Progenitor cell of endocrine pancreas (in vitro differentiated cells): ENCODE data around the gene CEP290. TPM values are rescaled to one million over a fixed set of nuclear protein-coding genes. Genes with fewer than 3 reads are reported as not detected.

Experiments used
- DNase-seq: peaks from one replicate; pipeline ENCODE4 v3.0.0; 2021; ENCODE audit warnings: low spot score; ENCODE audit not compliant: unreplicated experiment
- H3K27ac Mint-ChIP-seq: 2 replicates; pipeline ENCODE4 v1.8.0; 2021; ENCODE audit warnings: mild to moderate bottlenecking, moderate library complexity, mixed read lengths
- H3K27me3 Mint-ChIP-seq: 2 replicates; pipeline ENCODE4 v1.8.0; 2021; ENCODE audit warnings: mixed read lengths
- H3K36me3 Mint-ChIP-seq: 2 replicates; pipeline ENCODE4 v1.8.0; 2022; ENCODE audit warnings: mixed read lengths; ENCODE audit not compliant: insufficient read depth
- H3K4me1 Mint-ChIP-seq: 2 replicates; pipeline ENCODE4 v1.8.0; 2021; ENCODE audit warnings: low read depth, mixed read lengths
- H3K4me3 Mint-ChIP-seq: 2 replicates; pipeline ENCODE4 v1.8.0; 2021; ENCODE audit warnings: low read depth, mild to moderate bottlenecking, moderate library complexity, mixed read lengths
- H3K9me3 Mint-ChIP-seq: 2 replicates; pipeline ENCODE4 v1.8.0; 2021; ENCODE audit warnings: low read depth, mixed read lengths
- total RNA-seq: library from RNA; stranded (reverse); gene quantifications from 2 replicates; pipeline ENCODE4 v1.2.1, GENCODE V29; 2021
- TF ChIP-seq, protein P1 (sequence below): fragments of 200-600 bp; sonication (generic); IDR thresholded peaks from one replicate; pipeline ENCODE4 v1.5.0; 2021; ENCODE audit warnings: antibody characterized with exemption, mild to moderate bottlenecking; ENCODE audit not compliant: unreplicated experiment

The CEP290 gene
- total RNA-seq, 1 donor from 2014 or later = 29.7 TPM

DNA sequence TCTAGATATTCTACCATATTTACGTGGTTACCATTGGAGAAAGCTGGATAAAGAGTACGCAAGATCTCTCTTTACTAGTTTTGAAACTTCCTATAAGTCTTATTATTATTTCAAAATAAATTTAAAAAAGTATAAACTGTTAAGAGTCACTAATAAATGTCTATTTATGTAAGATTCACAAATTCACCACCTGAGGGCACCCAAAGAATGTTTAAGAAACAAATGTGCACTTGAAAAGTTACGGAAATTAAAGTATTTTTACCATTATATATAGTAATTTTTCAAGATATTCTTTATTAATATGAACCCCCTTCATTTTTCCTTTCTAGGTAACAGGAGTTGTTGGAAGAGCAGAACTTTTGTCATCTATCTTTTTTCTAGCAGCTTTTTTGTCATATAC, 12.1 kb upstream of the CEP290 start:
- Mint-ChIP-seq H3K36me3 (peaks cover 1% of the 10 kb centered on the region), H3K4me1 (no peaks in the 10 kb centered on the region), H3K27me3 (no peaks in the 10 kb centered on the region), H3K27ac (no peak overlapping the region), H3K9me3 (no peaks in the 10 kb centered on the region), H3K4me3 (no peak overlapping the region)
- DNase-seq = no peak
- TF ChIP-seq, protein P1, sequence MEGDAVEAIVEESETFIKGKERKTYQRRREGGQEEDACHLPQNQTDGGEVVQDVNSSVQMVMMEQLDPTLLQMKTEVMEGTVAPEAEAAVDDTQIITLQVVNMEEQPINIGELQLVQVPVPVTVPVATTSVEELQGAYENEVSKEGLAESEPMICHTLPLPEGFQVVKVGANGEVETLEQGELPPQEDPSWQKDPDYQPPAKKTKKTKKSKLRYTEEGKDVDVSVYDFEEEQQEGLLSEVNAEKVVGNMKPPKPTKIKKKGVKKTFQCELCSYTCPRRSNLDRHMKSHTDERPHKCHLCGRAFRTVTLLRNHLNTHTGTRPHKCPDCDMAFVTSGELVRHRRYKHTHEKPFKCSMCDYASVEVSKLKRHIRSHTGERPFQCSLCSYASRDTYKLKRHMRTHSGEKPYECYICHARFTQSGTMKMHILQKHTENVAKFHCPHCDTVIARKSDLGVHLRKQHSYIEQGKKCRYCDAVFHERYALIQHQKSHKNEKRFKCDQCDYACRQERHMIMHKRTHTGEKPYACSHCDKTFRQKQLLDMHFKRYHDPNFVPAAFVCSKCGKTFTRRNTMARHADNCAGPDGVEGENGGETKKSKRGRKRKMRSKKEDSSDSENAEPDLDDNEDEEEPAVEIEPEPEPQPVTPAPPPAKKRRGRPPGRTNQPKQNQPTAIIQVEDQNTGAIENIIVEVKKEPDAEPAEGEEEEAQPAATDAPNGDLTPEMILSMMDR = peak; percentile 65

DNA sequence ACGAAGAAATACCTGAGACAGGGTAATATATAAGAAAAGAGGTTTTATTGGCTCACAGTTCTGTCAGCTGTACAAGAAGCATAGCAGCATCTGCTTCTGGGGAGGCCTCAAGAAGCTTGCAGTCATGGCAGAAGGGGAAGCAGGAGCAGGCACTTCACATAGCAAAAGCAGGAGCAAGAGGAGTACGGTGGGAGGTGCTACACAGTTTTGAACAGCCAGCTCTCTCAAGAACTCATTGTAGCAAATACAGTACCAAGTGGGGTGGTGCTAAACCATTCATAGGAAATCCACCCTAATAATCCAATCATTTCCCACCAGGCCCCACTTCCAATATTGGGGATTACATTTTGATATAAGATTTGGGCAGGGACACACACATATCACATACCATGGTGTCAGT, 8.2 kb upstream of the CEP290 start:
- Mint-ChIP-seq H3K4me1 (peaks cover 12% of the 10 kb centered on the region), H3K9me3 (no peaks in the 10 kb centered on the region), H3K4me3 (no peak overlapping the region), H3K27me3 (no peaks in the 10 kb centered on the region), H3K36me3 (no peaks in the 10 kb centered on the region), H3K27ac (no peak overlapping the region)
- TF ChIP-seq, protein P1 = no peak
- no peak for DNase-seq

DNA sequence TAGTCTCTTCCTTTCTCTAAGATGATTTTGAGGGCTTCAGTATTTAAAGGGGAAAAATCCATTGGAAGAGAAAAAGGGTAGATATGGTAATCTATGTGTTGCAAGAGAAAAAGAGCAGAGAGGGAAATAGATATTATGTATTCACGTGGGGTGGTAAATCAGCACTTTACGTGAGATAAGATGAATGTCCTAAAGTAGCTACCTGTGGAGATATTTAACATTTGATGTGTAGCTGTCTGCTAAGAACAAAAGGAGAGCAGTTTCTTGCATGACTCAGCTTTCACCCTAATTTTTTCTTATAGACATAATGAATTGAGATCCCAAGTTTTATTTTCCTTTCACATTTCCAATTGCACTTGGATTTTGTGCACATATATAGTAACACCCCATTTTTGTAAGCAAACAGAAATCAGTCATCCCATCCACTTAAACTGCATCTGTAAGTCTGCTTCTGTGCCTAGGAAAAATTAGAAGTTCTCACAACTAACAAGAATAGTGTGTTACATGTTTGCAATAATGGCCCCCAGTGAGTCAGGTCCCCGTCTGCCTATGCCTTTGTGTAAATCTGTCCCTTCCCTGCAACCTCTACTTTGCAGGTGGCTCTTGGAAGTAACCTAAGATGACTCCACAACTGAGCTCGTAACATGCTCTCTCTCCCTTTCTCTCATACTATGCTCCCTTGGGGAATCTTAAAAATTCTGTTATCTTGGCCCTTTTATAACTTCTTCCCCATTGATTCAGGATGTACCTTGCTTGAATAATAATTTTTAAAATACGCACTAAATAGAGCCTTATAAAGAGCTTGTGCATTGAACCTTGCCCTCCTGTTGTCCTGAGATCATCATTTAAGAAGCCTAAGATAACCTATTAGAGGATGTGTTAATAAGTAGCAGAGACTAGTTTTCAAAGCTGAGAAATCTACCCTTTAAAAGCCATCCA, 3.9 kb upstream of the CEP290 start:
- H3K27me3 Mint-ChIP-seq = no peaks in the 10 kb centered on the region
- no peak for DNase-seq

DNA sequence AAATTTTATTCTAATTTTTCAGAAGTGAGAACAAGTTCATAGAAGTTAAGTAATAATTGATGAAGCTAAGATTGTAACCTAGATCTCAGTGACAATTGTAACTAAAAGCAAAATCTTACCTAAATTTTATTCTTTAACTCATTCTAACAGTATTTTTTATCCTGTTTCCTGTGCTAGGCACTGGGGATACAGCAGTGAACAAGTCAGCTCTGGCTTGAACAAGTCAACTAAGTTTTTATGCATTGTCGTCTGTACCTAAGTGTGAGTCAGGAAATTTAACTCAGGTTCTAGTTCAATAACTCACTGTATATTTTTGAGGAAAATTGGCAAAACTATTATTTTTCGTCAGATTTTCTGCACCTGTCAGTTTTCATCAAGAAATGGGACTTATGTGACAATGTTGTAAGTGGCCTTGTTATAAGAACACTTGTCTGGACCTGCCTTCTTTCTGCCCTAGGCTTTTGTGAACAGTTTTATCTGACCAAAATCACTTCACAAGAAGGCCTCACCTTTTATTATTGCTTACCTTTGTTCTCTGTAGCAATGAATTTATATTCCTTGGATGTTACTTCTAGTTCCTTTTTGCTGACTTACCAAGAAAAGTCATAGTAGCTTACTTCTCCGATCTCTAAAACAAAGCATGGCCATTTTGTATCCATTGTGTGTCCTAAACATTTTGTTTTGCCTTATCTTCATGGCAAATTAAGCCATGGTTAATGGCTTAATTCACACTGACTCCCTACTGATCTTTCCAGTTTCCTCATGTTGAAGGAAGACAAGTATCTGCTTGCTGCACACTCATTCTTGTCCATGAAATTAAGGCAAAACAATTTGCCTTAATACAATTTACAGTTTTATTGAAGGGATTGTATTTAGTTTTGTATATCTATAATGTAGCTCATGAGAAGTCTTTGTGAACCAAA, 2.9 kb upstream of the CEP290 start:
- Mint-ChIP-seq H3K4me3 (peak overlapping the region; percentile 21), H3K36me3 (no peaks in the 10 kb centered on the region), H3K4me1 (peaks cover 28% of the 10 kb centered on the region), H3K9me3 (no peaks in the 10 kb centered on the region), H3K27me3 (no peaks in the 10 kb centered on the region), H3K27ac (no peak overlapping the region)
- no peak for DNase-seq
- TF ChIP-seq, protein P1 = no peak

More for the DNA sequence above, 3.9 kb upstream of the CEP290 start:
- no peaks in the 10 kb centered on the region for H3K36me3 Mint-ChIP-seq
- no peak overlapping the region for H3K27ac Mint-ChIP-seq
- TF ChIP-seq, protein P1 = no peak
- H3K4me1 Mint-ChIP-seq = peaks cover 28% of the 10 kb centered on the region
- H3K9me3 Mint-ChIP-seq = no peaks in the 10 kb centered on the region
- H3K4me3 Mint-ChIP-seq = no peak overlapping the region

DNA sequence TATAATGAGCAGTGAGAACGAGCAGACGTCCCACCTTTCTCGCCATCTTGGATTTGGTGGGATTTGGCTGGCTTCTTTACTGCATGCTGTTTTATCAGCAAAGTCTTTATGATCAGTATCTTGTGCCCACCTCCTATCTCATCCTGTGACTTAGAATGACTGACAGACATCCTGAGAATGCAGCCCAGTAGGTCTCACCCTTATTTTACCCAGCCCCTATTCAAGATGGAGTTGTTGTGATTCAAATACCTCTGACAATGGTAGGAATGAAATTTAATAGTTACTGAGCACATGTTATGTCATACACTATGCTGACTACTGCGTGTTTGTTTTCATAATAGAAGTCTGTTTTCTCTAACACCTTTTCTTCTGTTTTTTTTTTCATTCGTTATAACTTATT, 2.1 kb upstream of the CEP290 start:
- no peaks in the 10 kb centered on the region for H3K36me3 Mint-ChIP-seq
- no peak overlapping the region for H3K27ac Mint-ChIP-seq

More for the DNA sequence above, 2.1 kb upstream of the CEP290 start:
- no peak for DNase-seq
- Mint-ChIP-seq H3K4me1 (peaks cover 28% of the 10 kb centered on the region), H3K4me3 (peak overlapping the region; percentile 21), H3K9me3 (no peaks in the 10 kb centered on the region), H3K27me3 (no peaks in the 10 kb centered on the region)
- TF ChIP-seq, protein P1 = no peak
